ENCODE results near the gene KLRD1. TPM values are rescaled to one million over a fixed set of nuclear protein-coding genes. Genes with fewer than 3 reads are reported as not detected.

The KLRD1 gene
- polyA plus RNA-seq (2013, experiment 1 of 2), result 0.08 TPM
- polyA plus RNA-seq (2013, experiment 2 of 2), result 0.08 TPM

- no CpG with 5 or more reads among the region's 1 CpG for WGBS, 2 donors (ENCODE audit: extremely low coverage in 2 of 2, insufficient read length in 2 of 2, insufficient replicate concordance in 1 of 2)
Measured at GRCh38 chr12:10307630-10308029, at the start of gene KLRD1. Gene KLRD1 (plus strand): TSS chr12:10307870. CDS start chr12:10308078, 208 bp downstream.

GRCh38 chr12:10260927-10261326 is 46.7 kb upstream of the KLRD1 start:
- DNase-seq (ENCODE audit: low spot score), result no peak
- Histone ChIP-seq H3K14ac (ENCODE audit: low read length) (no peak overlapping the region), H3K79me1 (ENCODE audit: low read depth, low read length) (no peaks in the 10 kb centered on the region), H3K36me3 (replicated peaks in 1 of 2; ENCODE audit: control insufficient read depth in 2 of 2, insufficient read depth in 2 of 2, low read length in 2 of 2) (no peaks in the 10 kb centered on the region), H2BK120ac (ENCODE audit: low read depth, low read length) (no peak overlapping the region), H3K27ac (replicated peaks; ENCODE audit: low read length) (no peak overlapping the region), H3K9ac (ENCODE audit: low read depth, low read length, poor library complexity) (no peak overlapping the region), H2BK5ac (ENCODE audit: low read length) (no peak overlapping the region), H3K4ac (ENCODE audit: low read length) (no peak overlapping the region), H2BK15ac (ENCODE audit: low read length) (no peak overlapping the region), H3K4me1 (ENCODE audit: control insufficient read depth in 2 of 2, insufficient read depth in 1 of 2, low read depth in 1 of 2, low read length in 2 of 2) (no peaks in the 10 kb centered on the region), H3K4me3 (ENCODE audit: low read length in 2 of 2) (no peak overlapping the region), H3K27me3 (ENCODE audit: control insufficient read depth in 3 of 3, insufficient read depth in 3 of 3, low read depth in 1 of 3, low read length in 3 of 3) (no peaks in the 10 kb centered on the region), H3K4me2 (ENCODE audit: insufficient read depth, low read length, poor library complexity, severe bottlenecking) (no peak overlapping the region), H4K8ac (ENCODE audit: low read depth, low read length) (no peak overlapping the region), H2AFZ (ENCODE audit: low read length) (no peak overlapping the region), H2BK12ac (ENCODE audit: low read length) (no peak overlapping the region), H4K91ac (ENCODE audit: low read depth, low read length, poor library complexity) (no peak overlapping the region), H3K18ac (ENCODE audit: low read length) (no peak overlapping the region), H3K23ac (ENCODE audit: low read depth, low read length, poor library complexity) (no peak overlapping the region), H3K9me3 (replicated peaks in 1 of 2; ENCODE audit: control insufficient read depth in 2 of 2, insufficient read depth in 1 of 2, low read depth in 1 of 2, low read length in 2 of 2) (no peaks in the 10 kb centered on the region), H2AK5ac (ENCODE audit: low read depth, low read length) (no peak overlapping the region)
- WGBS, 2 donors (ENCODE audit: extremely low coverage in 2 of 2, insufficient read length in 2 of 2, insufficient replicate concordance in 1 of 2), result no CpG with 5 or more reads among the region's 1 CpG

More at GRCh38 chr12:10307630-10308029, at the start of gene KLRD1:
- no peak for DNase-seq (ENCODE audit: low spot score)
- Histone ChIP-seq H3K79me1 (ENCODE audit: low read depth, low read length) (no peaks in the 10 kb centered on the region), H3K23ac (ENCODE audit: low read depth, low read length, poor library complexity) (no peak within 1 kb of the TSS), H2BK120ac (ENCODE audit: low read depth, low read length) (no peak within 1 kb of the TSS), H2AK5ac (ENCODE audit: low read depth, low read length) (no peak within 1 kb of the TSS), H4K8ac (ENCODE audit: low read depth, low read length) (no peak within 1 kb of the TSS), H3K9me3 (replicated peaks in 1 of 2; ENCODE audit: control insufficient read depth in 2 of 2, insufficient read depth in 1 of 2, low read depth in 1 of 2, low read length in 2 of 2) (no peaks in the 10 kb centered on the region), H2AFZ (ENCODE audit: low read length) (no peak within 1 kb of the TSS), H3K4me2 (ENCODE audit: insufficient read depth, low read length, poor library complexity, severe bottlenecking) (no peak within 1 kb of the TSS), H3K14ac (ENCODE audit: low read length) (no peak within 1 kb of the TSS), H3K4me3 (ENCODE audit: low read length in 2 of 2) (no peak within 1 kb of the TSS), H2BK5ac (ENCODE audit: low read length) (no peak within 1 kb of the TSS), H3K18ac (ENCODE audit: low read length) (no peak within 1 kb of the TSS), H2BK15ac (ENCODE audit: low read length) (no peak within 1 kb of the TSS), H3K36me3 (replicated peaks in 1 of 2; ENCODE audit: control insufficient read depth in 2 of 2, insufficient read depth in 2 of 2, low read length in 2 of 2) (no peaks in the 10 kb centered on the region), H3K27ac (replicated peaks; ENCODE audit: low read length) (no peak within 1 kb of the TSS), H4K91ac (ENCODE audit: low read depth, low read length, poor library complexity) (no peak within 1 kb of the TSS), H3K4me1 (ENCODE audit: control insufficient read depth in 2 of 2, insufficient read depth in 1 of 2, low read depth in 1 of 2, low read length in 2 of 2) (no peaks in the 10 kb centered on the region), H3K4ac (ENCODE audit: low read length) (no peak within 1 kb of the TSS), H3K9ac (ENCODE audit: low read depth, low read length, poor library complexity) (no peak within 1 kb of the TSS), H2BK12ac (ENCODE audit: low read length) (no peak within 1 kb of the TSS), H3K27me3 (ENCODE audit: control insufficient read depth in 3 of 3, insufficient read depth in 3 of 3, low read depth in 1 of 3, low read length in 3 of 3) (no peaks in the 10 kb centered on the region)

GRCh38 chr12:10268037-10268436 is 39.6 kb upstream of the KLRD1 start:
- WGBS, 2 donors (ENCODE audit: extremely low coverage in 2 of 2, insufficient read length in 2 of 2, insufficient replicate concordance in 1 of 2), result no CpG with 5 or more reads among the region's 5 CpGs

GRCh38 chr12:10272467-10272866 is 35.2 kb upstream of the KLRD1 start:
- Histone ChIP-seq H3K4me1 (ENCODE audit: control insufficient read depth in 2 of 2, insufficient read depth in 1 of 2, low read depth in 1 of 2, low read length in 2 of 2) (no peaks in the 10 kb centered on the region), H3K9me3 (replicated peaks in 1 of 2; ENCODE audit: control insufficient read depth in 2 of 2, insufficient read depth in 1 of 2, low read depth in 1 of 2, low read length in 2 of 2) (no peaks in the 10 kb centered on the region), H2BK5ac (ENCODE audit: low read length) (no peak overlapping the region), H3K27me3 (ENCODE audit: control insufficient read depth in 3 of 3, insufficient read depth in 3 of 3, low read depth in 1 of 3, low read length in 3 of 3) (no peaks in the 10 kb centered on the region), H2AK5ac (ENCODE audit: low read depth, low read length) (no peak overlapping the region), H3K27ac (replicated peaks; ENCODE audit: low read length) (no peak overlapping the region), H2BK15ac (ENCODE audit: low read length) (no peak overlapping the region), H3K4me2 (ENCODE audit: insufficient read depth, low read length, poor library complexity, severe bottlenecking) (no peak overlapping the region), H2AFZ (ENCODE audit: low read length) (no peak overlapping the region), H2BK120ac (ENCODE audit: low read depth, low read length) (no peak overlapping the region), H4K8ac (ENCODE audit: low read depth, low read length) (no peak overlapping the region), H3K9ac (ENCODE audit: low read depth, low read length, poor library complexity) (no peak overlapping the region), H3K79me1 (ENCODE audit: low read depth, low read length) (no peaks in the 10 kb centered on the region), H4K91ac (ENCODE audit: low read depth, low read length, poor library complexity) (no peak overlapping the region), H3K18ac (ENCODE audit: low read length) (no peak overlapping the region), H3K14ac (ENCODE audit: low read length) (no peak overlapping the region), H3K4ac (ENCODE audit: low read length) (no peak overlapping the region), H3K23ac (ENCODE audit: low read depth, low read length, poor library complexity) (no peak overlapping the region), H3K4me3 (ENCODE audit: low read length in 2 of 2) (no peak overlapping the region), H3K36me3 (replicated peaks in 1 of 2; ENCODE audit: control insufficient read depth in 2 of 2, insufficient read depth in 2 of 2, low read length in 2 of 2) (no peaks in the 10 kb centered on the region), H2BK12ac (ENCODE audit: low read length) (no peak overlapping the region)
- no CpG with 5 or more reads among the region's 2 CpGs for WGBS, 2 donors (ENCODE audit: extremely low coverage in 2 of 2, insufficient read length in 2 of 2, insufficient replicate concordance in 1 of 2)
- DNase-seq (ENCODE audit: low spot score), result no peak

More at GRCh38 chr12:10268037-10268436, 39.6 kb upstream of the KLRD1 start:
- Histone ChIP-seq H3K4me1 (ENCODE audit: control insufficient read depth in 2 of 2, insufficient read depth in 1 of 2, low read depth in 1 of 2, low read length in 2 of 2) (no peaks in the 10 kb centered on the region), H3K36me3 (replicated peaks in 1 of 2; ENCODE audit: control insufficient read depth in 2 of 2, insufficient read depth in 2 of 2, low read length in 2 of 2) (no peaks in the 10 kb centered on the region), H3K27me3 (ENCODE audit: control insufficient read depth in 3 of 3, insufficient read depth in 3 of 3, low read depth in 1 of 3, low read length in 3 of 3) (no peaks in the 10 kb centered on the region), H3K9me3 (replicated peaks in 1 of 2; ENCODE audit: control insufficient read depth in 2 of 2, insufficient read depth in 1 of 2, low read depth in 1 of 2, low read length in 2 of 2) (no peaks in the 10 kb centered on the region), H4K8ac (ENCODE audit: low read depth, low read length) (no peak overlapping the region), H3K79me1 (ENCODE audit: low read depth, low read length) (no peaks in the 10 kb centered on the region), H2BK15ac (ENCODE audit: low read length) (no peak overlapping the region), H3K9ac (ENCODE audit: low read depth, low read length, poor library complexity) (no peak overlapping the region), H2AFZ (ENCODE audit: low read length) (no peak overlapping the region), H3K18ac (ENCODE audit: low read length) (no peak overlapping the region), H3K23ac (ENCODE audit: low read depth, low read length, poor library complexity) (no peak overlapping the region), H3K4ac (ENCODE audit: low read length) (no peak overlapping the region), H2BK120ac (ENCODE audit: low read depth, low read length) (no peak overlapping the region), H3K4me2 (ENCODE audit: insufficient read depth, low read length, poor library complexity, severe bottlenecking) (no peak overlapping the region), H4K91ac (ENCODE audit: low read depth, low read length, poor library complexity) (no peak overlapping the region), H3K4me3 (ENCODE audit: low read length in 2 of 2) (no peak overlapping the region), H2BK12ac (ENCODE audit: low read length) (no peak overlapping the region), H2AK5ac (ENCODE audit: low read depth, low read length) (no peak overlapping the region), H3K14ac (ENCODE audit: low read length) (no peak overlapping the region), H2BK5ac (ENCODE audit: low read length) (no peak overlapping the region), H3K27ac (replicated peaks; ENCODE audit: low read length) (no peak overlapping the region)
- no peak for DNase-seq (ENCODE audit: low spot score)
